Heart left ventricle (tissue), 13 donors: Measurements from ENCODE around the gene CSMD2.

Experiments
- POLR2A ChIP-seq, 2 donors: fragments of 450-650 bp; IDR thresholded peaks; one replicate each; pipeline ENCODE4 v1.6.1; 2017; ENCODE audit warnings: antibody characterized with exemption in 2 of 2, mild to moderate bottlenecking in 2 of 2, moderate library complexity in 2 of 2
- TF ChIP-seq, protein P1 (sequence below), 12 donors: fragments of 200-600 bp; sonication (generic) in 4 of 12; IDR thresholded peaks; one replicate each; pipeline versions ENCODE4 v1.5.0 to v1.8.0; 2018 to 2022; ENCODE audit warnings: antibody characterized with exemption in 12 of 12, mild to moderate bottlenecking in 5 of 12
- donor health status: ischemic (EF 13 %, LVEDD 7.1; RV severe dilation, severe dysfunction).
- donor health status: DM: no; HTN: yes; CAD: no.
- donor health status: DM: no; HTN: no; CAD: no.
- donor health status: ischemic (EF 25% LVEDD 6.9; RV normal size, moderate dysfunction).
- donor health status: ischemic (EF 25% LVEDD 5.7; RV mildly dilated, moderate dysfunction).
- donor health status: ischemic (EF 35%, LVEDD 5.7; RV mildly dilated, moderate dysfunction).
- donor health status: nonischemic (EF 11% LVEDD 7.7; RV severe dilation, severe dysfunction).
- donor health status: DM: yes; HTN: yes; CAD: no.
- donor health status: PGD.
- donor health status: ischemic (EF 29% LVEDD 5.4; RV normal size, mild dysfunction).
- donor health status: nonischemic (EF 23%, LVEDD 6.1; RV moderate dilation, normal function).

DNA sequence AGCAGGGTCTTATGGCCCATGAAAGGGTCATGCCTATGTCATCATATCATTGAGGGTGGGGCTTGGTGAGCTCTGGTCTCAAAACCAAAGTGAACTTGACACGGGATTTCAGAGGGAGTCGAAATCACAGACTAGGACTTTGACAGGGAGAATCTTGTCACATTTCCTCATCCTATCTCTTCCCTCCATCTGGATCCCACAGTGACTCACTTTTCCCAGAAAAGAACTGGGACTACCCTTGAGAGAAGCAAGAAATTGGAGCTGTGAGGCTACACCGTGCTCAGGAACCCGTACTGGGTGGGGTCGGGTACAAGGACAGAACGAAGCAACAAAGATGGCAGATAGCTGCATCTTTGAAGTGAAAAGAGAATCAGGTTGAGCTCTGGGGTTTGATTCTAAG, 623.1 kb downstream of the CSMD2 start:
- TF ChIP-seq, protein P1, sequence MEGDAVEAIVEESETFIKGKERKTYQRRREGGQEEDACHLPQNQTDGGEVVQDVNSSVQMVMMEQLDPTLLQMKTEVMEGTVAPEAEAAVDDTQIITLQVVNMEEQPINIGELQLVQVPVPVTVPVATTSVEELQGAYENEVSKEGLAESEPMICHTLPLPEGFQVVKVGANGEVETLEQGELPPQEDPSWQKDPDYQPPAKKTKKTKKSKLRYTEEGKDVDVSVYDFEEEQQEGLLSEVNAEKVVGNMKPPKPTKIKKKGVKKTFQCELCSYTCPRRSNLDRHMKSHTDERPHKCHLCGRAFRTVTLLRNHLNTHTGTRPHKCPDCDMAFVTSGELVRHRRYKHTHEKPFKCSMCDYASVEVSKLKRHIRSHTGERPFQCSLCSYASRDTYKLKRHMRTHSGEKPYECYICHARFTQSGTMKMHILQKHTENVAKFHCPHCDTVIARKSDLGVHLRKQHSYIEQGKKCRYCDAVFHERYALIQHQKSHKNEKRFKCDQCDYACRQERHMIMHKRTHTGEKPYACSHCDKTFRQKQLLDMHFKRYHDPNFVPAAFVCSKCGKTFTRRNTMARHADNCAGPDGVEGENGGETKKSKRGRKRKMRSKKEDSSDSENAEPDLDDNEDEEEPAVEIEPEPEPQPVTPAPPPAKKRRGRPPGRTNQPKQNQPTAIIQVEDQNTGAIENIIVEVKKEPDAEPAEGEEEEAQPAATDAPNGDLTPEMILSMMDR (IDR thresholded peaks at IDR 0.05): no peak
- TF ChIP-seq POLR2A (IDR thresholded peaks at IDR 0.05): no peak
